Occipital lobe (tissue), 2 donors: ENCODE results near the gene USP2. TPM values are rescaled to one million over a fixed set of nuclear protein-coding genes. Genes with fewer than 3 reads are reported as not detected.

Experiments
- DNase-seq: peaks from one replicate; lab custom pipeline; 2025; lab: John Stamatoyannopoulos, UW
- total RNA-seq: library from RNA; depleted of rRNA; stranded (reverse); fragments of >200 nt; gene quantifications from one replicate; pipeline ENCODE4 v1.2.3, GENCODE V29; 2014

USP2 gene
- total RNA-seq, 1 donor from 2014 or later = 1.6 TPM

DNA sequence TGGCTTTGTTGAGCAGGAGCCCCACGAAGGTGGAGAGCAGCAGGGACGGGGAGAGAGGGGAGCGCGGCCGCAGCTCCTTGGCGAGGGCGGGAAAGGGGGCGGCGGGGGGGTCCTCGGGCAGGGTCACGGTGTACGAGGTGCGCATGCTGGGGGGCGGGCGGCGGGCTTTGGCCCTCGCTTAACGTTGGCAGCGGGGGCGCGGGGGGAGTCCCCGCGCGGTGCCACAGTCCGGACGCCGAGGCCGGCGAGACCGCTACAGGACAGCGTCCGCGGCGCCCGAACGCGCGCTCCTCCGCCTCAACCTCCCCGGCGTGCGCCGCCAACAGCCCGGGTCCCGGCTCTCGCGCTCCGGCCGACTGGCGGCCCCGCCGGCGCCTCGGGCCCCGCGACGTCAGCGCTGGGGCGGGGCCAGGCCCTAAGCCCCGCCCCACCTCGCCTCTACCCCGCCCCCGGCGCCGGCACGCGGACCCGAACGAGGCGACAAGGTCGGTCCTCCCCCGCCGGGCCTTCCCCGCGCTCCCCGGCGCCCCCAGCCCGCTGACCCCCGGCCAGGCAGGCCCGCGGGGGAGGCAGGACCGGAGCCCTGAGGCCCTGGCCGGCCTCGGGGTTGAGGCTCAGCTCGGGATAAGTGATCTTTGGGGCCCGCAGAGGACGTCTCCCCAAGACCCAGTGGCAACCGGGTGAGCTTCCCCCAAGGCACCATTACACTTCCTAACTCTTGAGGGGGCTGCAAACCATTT is 17.5 kb downstream of the USP2 start:
- DNase-seq = peak; percentile 61

DNA sequence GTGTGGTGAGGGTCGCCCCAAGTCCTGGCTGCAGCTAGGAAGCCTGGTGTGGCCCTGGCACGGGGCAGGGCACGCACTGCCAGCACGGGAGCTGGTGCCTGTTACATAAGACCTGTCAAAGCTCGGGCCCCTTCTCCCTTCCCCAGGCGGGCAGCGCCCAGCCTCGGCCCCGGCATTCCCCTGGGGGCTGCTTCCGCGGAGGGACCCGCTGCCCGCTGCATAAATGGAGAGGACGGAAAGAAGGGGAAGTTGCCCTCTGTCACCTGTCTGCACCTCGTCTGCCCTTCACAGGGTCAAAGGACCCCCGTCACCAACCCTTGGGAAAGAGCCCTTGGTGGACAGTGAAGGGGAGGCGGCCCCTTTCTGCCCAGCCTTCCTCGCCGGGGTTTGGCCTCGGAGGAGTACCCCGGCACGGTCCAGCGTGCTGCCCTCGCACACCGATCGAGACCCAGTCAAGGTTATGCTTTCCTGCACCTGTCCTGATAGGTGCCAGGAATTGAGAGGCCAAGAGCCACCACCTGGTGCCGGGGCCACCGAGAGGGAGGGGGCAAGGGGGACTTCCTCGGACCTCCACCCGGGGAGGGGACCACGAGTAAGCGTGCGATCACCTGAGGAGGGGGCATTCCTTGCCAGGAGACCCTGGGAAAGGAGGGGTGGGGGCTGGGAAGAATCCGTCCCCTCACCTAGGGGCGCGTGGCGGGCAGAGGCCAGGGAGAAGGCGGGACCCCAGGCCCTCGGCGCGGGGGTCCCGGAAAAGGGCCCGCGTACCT is 18.2 kb downstream of the USP2 start:
- DNase-seq = no peak

DNA sequence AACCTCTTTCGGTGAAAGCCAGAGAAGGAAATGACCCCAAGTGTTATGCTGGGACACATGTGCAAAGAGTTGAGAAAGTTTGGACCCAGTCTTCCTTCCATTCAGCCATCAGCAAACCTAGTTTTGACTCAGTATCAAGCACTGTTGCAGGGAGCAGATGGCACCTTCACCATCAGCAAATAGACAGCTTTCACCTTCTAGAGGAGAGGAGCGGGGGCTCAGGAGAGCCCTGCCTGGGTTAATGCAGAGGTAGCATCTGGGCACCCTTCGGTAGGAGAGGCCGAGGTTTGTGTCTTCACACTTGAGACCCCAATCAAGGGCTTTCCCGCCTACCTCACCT is 18.8 kb downstream of the USP2 start:
- no peak for DNase-seq

DNA sequence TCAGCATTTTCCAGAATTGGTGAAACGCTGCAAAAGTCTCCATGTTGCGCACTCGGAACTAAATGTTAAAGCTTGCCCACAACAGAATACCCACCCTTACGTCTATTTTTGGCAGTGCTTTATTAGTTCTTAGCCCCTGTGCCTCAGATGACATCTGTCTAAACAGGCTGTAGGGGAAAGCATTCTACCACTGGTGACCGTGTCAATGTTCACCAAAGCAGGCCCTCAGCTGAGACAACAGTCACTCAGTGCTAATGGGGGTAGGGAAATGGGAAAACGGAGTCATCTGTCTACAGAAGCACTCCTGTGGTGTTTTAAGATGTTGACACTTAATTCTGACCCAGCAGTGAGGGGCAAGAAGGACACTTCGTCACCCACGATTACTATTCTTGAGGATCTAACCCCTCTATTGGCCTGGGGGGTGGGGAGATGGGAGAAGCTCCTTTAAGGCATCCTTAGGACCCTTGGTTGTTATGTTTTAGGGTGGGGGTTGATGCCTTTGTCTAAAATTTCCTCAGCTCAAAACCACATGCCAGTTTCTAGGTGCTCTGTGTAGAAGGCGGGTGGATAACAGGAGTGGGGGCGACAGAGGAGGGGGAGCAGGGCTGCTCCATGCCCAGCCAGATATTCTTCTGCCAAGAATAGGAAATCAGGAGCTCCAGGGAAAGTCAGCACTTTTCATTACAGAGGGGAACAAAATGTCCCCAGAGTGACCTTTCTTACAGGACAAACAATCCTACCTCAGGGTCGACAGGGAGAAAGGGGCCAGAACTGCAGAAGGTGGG is 19.4 kb downstream of the USP2 start:
- DNase-seq = no peak

DNA sequence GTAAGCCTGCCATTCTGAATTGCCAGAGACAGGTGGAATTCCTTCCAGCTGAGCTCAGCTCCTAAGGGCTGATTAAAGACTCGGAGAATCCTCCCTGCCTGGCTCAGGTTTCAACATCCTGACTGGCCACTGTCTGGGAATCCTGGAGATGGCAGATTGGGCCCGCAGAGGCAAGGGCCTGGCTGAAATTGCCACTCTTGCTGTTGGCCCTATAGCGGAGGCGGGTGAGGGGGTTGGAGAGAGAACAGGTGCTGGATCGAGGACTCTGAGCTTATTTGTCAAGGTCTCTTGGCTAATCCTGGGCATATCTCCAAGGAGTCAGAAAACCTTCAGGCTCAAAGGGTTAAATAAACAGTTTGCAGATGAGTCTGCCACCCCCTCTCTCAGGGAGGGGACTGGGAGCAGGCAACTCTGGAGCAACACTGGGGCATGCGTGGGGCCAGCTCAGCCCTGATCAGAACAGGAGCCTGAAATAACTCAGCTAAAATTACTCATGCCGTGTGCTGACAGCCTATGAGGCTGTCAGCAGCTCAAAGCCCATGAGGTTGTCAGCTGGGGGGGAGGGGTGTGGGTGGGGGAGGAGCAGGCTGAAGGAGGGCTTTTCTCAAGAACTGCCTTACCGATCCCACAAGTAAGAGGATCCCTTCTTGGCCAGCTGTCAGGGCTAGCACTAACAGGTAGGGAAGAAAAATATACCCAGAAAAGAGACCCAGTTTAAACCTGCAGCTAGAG is 20.3 kb downstream of the USP2 start:
- peak; percentile 80 for DNase-seq

DNA sequence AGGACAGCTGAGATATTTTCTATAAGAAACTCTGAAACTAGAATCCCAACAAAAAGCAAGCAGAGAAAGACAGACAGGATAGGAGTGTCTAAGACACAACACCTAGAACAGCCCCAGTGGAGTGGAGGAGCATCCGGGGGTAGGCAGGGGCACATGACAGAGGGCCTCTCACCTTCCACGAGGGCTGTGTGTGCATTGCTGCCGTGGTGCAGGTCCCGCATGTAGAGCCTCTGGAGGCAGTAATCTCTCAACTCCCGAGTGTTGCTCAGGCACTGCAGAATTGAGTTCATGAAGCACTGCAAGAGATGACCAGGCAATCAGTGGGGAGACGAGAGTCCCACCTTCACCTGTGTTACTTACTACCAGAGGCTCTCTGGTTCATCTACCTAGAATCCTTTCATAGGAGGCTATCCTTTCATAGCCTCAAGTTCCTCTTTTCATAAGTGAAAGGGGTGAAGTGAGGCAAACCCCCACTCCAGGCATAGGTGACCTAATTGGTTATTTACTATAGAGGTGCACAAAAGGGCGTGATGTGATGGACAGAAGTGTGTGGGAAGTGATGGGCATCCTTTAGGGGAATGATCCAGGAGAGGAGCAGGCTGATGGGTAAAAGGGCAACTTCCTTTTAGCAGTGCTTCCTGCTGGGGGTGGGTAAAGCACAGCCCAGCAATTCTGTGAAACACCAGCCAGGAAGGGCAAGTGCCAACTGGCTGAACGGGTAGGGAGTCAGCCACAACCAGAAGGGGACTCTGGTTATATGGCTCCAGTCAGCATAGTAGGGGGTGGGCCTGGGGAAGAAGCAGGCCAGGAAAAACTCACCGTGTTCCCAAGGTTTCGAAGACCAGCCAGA is 21.9 kb downstream of the USP2 start:
- DNase-seq = no peak

DNA sequence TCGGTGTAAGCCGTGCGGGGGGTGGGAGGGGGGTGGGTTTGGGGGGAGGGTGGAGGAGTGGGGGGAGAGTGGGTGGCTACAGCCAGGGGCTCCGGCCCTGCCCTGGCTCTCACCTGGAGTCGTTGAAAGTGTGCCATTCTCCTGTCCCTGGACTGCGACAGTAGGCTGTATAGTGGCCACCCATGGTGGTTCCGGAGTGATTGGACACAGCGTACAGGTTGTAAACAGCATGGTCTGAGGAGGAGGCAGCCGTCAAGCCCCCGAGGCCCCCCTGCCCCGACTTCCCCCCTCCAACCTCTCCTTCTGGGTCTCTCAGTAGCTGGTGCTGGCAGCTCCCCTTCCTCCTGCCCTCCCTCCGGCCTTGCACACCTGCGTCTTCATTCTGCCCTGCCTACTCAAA is 24.4 kb downstream of the USP2 start:
- no peak for DNase-seq

DNA sequence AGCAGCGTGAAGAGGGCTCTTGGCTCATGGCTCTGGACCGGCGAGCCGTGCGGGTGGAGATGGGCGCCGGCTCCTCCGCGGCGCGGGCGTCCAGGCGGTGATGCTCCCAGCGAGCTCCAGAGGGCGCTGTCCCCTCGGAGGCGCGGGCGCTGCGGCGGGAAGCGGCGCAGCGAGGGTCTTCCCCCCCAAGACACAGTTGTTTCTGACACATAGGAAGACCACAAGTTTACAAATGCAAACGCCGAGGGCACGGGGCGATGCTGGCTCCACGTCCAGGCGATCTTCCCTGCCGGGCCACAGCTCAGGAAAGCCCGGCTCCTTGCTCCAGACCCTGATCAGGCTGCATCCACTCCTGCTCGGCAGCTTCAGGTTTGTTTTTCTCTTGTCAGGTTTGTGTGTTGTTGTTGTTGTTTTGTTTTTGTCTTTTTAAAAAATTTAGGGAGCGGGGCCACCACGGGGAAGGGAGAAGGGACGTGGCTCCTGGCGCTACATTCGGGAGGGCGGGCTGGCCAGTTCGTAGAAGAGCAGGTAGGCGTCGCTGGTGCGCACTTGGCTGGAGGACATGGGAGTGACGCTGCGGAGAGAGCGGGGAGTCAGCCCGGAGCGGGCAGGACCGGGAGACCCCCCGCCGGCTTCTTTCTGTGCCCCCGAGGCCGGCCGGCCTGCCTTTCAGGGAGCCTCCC is 25.0 kb downstream of the USP2 start:
- DNase-seq = peak; percentile 39

DNA sequence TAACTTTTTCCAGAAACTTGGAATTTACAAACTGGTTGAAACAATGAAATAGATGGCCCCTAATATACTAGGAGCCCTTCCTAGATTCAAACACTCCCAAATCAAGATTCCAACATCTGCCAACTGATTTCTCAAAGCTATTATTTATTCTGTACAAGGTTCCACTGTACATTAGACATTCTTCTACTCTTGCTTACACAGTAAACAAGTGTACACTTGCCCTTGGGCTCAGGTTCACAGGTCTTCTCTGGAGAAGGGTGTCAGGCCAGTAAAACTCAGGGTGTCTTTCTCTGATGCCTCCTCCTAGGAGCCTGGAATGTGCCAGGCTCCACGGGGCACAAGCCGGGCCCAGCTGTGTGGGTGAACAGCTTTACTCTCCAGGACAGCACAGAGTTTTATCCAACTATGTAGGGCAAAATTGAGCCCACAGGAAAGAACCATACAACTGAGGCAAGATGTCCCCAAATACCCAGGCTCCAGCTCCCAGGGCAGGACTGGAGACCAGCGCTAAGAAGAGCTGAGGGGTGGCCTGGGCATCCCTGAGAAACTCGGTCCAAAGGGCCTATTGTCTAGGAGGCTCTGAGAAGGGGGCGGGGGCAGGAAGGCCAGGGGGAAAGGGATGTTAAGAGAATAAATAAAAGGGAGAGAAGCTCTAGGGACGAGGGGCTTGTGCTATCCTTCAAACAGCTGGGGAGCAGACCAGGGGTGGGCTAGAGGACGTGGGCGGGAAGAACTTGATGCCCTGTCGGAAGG is 26.2 kb downstream of the USP2 start:
- DNase-seq = no peak

DNA sequence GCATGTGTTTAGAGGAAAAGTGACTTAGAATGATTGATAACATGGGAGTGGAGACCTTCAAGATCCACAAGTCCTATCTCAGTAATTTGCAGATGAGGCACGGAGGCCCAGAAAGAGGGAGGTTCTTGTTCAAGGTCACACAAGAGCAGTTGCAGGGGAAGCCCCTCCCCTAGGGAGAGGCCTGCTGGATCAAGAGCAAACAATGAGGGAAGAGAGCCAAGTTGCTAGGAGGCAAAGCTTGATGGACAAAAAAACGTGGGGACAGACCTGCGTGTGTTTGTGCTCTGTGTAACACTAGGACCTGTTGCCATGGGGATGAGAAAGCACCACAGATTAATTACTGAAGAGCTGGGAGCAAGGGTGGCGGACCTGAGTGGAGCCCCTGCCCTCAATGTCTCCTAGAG is 28.6 kb downstream of the USP2 start:
- no peak for DNase-seq

DNA sequence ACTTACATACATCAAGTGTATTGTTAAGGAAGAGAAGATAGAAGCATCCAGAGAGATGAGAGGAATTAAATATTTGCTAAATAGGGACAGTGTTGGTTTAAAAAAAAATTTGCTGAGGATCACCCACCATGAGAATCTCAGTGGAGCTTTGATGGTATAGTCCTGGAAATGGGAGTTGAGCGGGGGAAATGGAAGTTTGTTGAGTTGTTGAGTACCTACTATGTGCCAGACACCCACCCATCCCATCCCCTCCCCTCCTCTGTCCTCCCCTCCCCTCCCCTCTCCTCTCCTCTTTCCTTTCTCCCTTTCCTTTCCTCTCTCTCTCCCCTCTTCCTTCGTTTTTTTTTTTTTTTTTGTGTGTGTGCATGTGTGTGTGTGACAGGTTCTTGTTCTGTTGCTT is 30.3 kb downstream of the USP2 start:
- DNase-seq = no peak

DNA sequence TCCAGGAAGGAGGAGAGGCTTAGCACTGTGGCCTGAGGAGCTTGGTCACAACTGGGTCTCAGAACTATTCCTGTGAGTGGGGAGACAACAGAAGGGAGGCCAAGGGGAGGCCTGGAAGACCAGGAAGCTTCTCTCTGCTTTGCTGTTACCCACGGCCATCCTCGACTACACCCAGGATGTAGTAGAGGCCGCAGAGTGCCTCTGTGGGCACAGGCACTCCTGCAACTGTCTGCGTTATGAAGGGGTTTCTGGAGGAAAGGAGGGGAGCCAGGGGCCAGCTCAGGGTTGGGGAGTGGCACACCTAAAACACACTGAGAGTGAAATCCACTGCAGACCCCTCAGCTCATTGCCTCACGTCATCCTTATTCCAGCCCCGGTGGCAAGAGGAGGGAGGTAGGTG is 31.2 kb downstream of the USP2 start:
- no peak for DNase-seq

DNA sequence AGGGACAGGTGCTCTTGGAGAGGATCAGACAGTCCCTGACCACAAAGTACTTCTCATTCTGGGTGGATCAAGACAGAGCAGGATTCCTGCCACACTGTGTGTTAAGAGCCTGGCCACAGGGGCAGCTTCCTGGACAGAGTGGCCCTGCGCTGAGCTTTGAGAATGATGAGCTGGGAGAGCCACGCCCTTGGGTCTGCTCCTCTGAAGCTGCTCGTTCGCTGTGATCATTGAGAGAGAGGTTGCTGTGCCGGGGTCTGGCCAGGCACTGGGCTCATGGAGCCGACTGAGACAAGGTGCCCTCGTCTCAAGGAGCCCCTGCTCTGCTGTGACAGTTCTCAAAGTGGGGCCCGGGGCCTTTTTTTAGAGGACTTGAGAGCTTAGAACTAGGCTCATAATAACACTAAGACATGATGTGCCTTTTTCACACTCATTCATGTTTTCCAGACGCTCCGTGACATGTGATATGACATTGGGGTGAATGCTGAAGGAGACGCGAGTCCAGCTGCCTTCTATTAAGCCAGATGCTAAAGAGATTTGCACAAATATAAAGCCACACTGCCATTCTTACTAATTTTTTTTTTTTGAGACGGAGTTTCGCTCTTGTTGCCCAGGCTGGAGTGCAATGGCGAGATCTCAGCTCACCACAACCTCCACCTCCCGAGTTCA is 33.4 kb downstream of the USP2 start:
- no peak for DNase-seq

DNA sequence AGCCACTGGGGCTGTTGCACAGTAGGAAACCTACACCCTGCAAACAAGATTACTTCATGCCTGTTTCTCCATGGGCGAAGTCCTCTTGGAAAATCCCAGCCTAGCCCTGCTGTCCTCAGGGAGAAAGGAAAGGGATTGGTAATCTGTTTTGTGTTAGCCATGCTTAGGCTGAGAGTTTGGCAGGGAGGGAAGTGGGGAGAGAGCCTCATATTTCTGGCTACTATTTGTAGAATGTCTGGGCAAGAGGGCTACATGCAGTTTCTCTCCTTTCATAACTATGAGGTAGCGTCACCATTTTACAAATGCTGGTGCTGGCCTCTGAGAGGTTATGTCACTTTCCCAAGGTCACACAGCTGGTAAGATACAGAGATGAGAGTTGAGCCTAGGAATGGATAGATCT is 34.2 kb downstream of the USP2 start:
- DNase-seq = no peak

DNA sequence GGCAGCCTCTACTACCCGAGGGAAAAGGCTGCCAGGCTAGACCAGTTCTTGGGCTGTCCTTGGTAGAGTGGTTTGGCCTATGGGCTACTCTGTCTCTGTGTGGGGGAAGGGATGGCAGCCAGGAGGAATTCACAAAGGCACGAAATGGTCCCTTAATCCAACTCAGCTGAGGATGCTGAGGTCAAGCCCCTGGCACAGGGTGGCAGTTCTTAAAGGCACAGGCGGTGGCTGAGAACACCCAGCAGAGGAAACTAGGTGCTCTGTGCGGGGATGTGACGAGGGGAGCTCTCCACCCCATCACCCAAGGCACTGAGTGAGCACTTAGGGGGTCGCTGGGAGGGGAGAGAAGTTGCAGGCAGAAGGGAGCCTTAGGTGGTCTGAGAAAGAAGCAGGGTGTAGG is 34.9 kb downstream of the USP2 start, which contains the start of gene MFRP:
Gene MFRP (minus strand): TSS at position 101 of the 400 bp plus-strand sequence. CDS start 192 bp downstream, outside the sequence.
- DNase-seq = no peak

DNA sequence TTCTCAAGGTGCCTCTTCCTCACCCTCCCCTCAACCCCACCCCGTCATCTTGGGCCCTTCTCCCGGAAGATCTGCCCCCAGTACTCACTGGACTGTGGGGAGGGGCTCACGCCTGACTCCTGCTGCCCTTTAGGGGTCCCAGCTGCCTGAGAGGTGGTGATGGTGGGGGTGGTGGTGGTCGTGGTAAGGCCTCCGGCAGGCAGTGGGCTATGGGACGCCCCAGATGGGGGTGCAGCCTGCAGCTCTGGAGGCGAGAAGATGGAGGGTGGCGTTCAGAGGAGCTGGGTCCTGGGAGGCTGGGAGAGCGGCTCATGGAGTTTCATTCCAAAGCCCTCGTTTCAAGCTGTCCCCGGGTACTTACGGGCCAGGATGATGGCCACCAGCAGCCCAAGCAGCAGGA is 35.8 kb downstream of the USP2 start:
- no peak for DNase-seq

DNA sequence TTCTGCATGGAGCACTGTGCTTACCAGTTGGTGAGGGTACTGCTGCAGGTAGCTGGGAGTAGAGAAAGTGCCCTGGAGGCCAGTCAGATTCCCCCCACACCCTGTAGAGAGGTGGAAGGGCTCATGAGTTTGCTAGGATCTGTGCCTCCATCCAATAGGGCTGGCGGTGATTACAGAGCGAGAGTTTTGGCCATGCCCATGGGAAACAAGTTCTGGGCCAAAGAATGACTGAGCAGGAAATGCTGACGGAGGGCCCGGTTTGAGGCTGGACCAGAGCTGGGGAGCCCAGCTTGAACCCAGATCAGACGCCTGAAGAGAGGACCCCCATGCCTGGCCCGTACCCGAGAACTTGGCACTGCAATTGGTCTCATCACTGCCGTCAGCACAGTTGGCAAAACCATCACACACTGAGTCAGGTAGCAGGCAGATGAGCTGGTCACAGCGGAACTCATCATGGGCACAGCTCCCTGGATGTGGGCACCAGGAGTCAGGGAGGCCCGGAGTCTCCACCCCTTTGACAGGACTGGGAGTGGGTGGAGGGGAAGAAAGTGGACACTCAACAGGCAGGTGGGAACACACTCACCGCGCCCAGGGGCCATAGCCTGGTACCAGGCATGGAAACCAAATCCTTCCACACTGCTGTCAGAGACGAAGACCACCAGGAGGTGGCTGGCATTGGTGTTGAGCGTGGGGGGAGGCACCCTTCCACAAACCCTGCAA is 37.0 kb downstream of the USP2 start:
- no peak for DNase-seq

DNA sequence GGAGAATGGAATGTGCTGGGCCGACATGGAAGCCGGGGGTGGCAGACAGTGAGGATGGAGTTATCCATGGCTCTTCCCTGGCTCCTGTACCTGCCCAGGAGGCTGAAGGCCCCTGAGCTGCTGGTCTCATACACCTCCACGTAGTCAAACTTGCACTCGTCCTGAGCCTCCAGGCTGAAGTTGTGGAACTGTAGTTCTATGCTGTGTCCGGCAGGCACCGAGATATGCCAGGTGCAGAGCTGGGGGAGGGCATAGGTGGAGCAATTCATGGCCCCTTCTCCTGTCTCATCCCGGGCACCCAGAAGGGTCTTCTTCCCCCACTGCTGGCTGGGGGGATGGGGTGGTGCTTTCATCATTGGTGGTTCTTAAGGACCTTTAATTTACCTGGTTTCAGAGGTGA is 37.8 kb downstream of the USP2 start:
- DNase-seq = no peak
